HG02870 (cell line): ENCODE measurements around the gene SGTB.
A peak's percentile ranks its signal among the peaks of the same experiment; 100 is the strongest.
"Not testable (repeated sequence)": the region's sequence is repeated elsewhere in the genome, so short reads cannot be mapped to it uniquely, and the experiment has no call there.

ENCODE experiments used
- ATAC-seq: cut with Tn5 transposase; IDR thresholded peaks from one replicate; pipeline ENCODE4 v1.9.1; 2021; ENCODE audit warnings: mild to moderate bottlenecking, moderate library complexity; ENCODE audit not compliant: unreplicated experiment

SGTB gene

GRCh38 chr5:65734921-65735320 is 13.0 kb upstream of the SGTB start:
- no peak for ATAC-seq

GRCh38 chr5:65734196-65734775 is 12.4 kb upstream of the SGTB start:
- ATAC-seq = not testable (repeated sequence)

- ATAC-seq = not testable (repeated sequence)
Measured at GRCh38 chr5:65732046-65732445, 10.1 kb upstream of the SGTB start.

- no peak for ATAC-seq
Measured at GRCh38 chr5:65730910-65731309, 9.0 kb upstream of the SGTB start.

GRCh38 chr5:65728218-65728617 is 6.3 kb upstream of the SGTB start:
- ATAC-seq = no peak

GRCh38 chr5:65727491-65728156 is 5.7 kb upstream of the SGTB start:
- ATAC-seq = no peak

- no peak for ATAC-seq
Measured at GRCh38 chr5:65722575-65723403, 880 bp upstream of the SGTB start.

- ATAC-seq = peak; percentile 30
Measured at GRCh38 chr5:65721050-65721719, 724 bp downstream of the SGTB start.

- no peak for ATAC-seq
Measured at GRCh38 chr5:65718576-65719310, 3.2 kb downstream of the SGTB start.

- no peak for ATAC-seq
Measured at GRCh38 chr5:65708145-65708544, 13.8 kb downstream of the SGTB start.

GRCh38 chr5:65707663-65708062 is 14.2 kb downstream of the SGTB start:
- no peak for ATAC-seq

GRCh38 chr5:65704621-65705239 is 17.2 kb downstream of the SGTB start:
- no peak for ATAC-seq

GRCh38 chr5:65702036-65702435 is 19.9 kb downstream of the SGTB start:
- no peak for ATAC-seq

GRCh38 chr5:65699338-65699737 is 22.6 kb downstream of the SGTB start:
- ATAC-seq = peak; percentile 76

- ATAC-seq = no peak
Measured at GRCh38 chr5:65696892-65697291, 25.0 kb downstream of the SGTB start.

GRCh38 chr5:65695896-65696295 is 26.0 kb downstream of the SGTB start:
- ATAC-seq = no peak

GRCh38 chr5:65695162-65695755 is 26.6 kb downstream of the SGTB start:
- ATAC-seq = no peak

GRCh38 chr5:65693121-65693520 is 28.8 kb downstream of the SGTB start:
- no peak for ATAC-seq

GRCh38 chr5:65682148-65682547 is 39.8 kb downstream of the SGTB start:
- ATAC-seq = no peak

- ATAC-seq = not testable (repeated sequence)
Measured at GRCh38 chr5:65676056-65676455, 45.9 kb downstream of the SGTB start.
